A673 (cell line): ENCODE data around the gene CCDC78.

Experiments used
- CTCF ChIP-seq: fragments of 300-800, 200-600 bp; sonication (generic); conservative IDR thresholded peaks from 2 replicates; pipeline ENCODE4 v1.5.1; 2017; ENCODE audit warnings: low read depth, mild to moderate bottlenecking, antibody characterized with exemption, low read length, moderate library complexity, mixed read lengths
- EZH2 ChIP-seq: fragments of 200-600 bp; sonication (generic); IDR thresholded peaks from 2 replicates; pipeline ENCODE4 v1.6.1; 2017; ENCODE audit warnings: borderline replicate concordance, low read depth, mild to moderate bottlenecking, mixed read lengths, antibody characterized with exemption, low read length; ENCODE audit not compliant: poor library complexity, severe bottlenecking

DNA sequence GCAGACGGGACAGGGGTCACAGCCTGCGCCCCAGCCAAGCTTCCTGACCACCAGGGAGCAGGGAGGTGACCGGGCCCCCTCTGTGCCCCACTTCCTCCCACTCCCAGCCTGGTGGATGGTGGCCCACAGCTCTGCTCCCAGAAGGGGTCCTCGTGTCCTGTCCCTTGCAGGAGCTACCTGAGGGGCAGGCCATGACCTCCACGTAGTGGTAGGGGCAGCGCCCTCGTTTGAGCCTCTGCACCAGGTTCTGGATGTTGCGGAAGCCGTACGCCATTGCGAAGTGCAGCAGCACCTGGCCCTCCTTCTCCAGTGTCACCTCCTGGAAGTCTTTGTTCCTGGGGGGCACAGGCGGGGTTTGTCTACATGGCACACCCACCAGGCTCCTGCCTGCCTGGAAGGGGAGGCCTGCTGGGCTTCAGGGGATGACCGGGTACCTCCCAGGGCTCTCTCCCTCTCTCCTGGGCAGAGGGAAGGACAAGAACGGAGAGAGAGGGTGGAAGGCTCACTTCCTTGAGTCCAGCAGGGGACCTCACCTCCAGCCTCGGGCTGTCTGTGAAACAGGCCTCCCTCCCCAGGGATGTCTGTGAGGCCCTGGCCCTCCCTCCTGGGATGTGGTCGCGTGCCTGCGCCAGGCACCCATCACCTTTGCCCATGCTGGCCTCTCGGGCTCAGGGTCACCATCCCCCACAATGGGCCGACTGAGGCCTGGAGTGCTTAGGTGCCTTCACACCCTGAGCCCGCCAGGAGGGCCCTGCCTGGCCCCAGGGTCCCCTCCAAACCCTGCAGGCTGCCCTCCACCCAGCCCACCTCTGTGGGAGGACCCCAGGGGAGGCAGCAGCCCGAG, 4.6 kb upstream of the CCDC78 start:
- TF ChIP-seq CTCF (no peak), EZH2 (no peak)
